NOMO-1 (cell line): ENCODE results near the gene DAPL1.
A peak's percentile ranks its signal among the peaks of the same experiment; 100 is the strongest.

ENCODE experiments used
- DNase-seq, 2 experiments: peaks; one replicate each; lab custom pipeline; 2025; ENCODE audit not compliant: unreplicated experiment in 2 of 2; lab: John Stamatoyannopoulos, UW

Gene DAPL1

DNA sequence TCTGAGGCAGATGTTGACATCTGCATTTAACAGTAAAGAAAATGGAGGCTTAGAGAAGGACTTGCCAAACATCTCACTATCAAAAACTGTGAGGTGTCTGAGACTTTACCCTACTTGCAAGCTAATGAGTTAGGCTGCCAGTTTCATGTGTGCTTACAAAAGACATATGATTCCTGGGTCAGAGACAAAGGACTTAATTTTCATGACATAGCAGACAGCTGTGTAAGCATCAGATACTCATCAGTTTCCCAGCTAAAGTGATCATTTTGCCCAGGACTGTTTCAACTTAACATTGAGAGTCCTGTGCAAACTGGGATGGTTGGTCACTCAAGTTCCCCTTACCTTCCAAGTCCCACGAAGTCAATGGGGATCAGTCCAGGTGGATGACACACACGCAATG lies 18.9 kb upstream of the DAPL1 start:
- DNase-seq = no peak

DNA sequence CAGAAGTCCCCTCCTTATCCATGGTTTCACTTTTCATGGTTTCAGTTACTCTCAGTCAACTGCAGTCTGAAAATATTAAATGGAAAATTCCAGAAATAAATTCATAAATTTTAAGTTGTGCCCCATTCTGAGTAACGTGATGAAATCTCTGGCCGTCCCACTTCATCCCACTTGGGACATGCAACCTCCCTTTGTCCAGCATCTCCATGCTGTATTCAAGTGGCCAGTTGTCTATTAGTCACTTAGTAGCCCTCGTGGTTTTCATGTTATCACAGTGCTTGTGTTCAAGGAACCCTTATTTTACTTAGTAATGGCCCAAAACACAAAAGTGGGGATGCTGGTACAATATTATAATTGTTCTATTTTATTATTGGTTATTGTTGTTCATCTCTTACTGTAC lies 18.0 kb upstream of the DAPL1 start:
- DNase-seq = no peak

DNA sequence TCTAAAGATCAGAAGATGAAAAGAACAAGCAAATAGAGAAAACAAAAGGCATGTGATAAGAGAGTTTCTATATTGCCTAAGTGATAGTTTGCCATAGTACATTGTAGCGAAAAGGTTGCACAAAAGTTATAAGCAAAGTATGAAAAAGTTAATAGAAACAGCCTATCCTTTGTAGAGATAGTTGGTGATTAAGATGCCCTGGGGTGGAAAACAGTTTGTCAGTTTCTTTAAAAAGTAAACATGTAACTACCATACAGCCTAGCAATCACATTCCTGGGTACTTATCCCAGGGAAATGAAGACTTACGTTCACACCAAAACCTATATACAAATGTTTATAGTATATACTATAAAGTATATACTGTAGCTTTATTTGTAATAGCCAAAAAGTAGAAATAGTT lies 16.9 kb upstream of the DAPL1 start:
- DNase-seq = no peak

DNA sequence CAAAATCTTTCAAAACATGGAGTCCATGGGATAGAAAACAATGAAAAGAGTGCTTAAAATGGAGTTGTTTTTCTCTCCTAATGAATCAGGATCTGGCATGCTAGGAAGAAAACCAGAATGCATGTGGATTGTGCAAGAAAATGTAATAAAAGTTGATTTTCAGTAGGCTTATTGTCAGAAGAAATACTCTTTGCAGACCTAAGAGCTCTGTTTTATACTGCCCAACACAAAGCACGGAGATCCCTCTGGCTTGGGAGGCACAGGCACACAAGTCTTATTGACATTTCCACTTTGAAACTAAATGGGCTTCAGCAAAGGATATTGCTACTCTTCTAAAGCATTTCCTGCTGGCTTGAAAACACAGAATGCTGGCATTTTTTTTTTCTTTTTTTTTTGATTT lies 15.5 kb upstream of the DAPL1 start:
- DNase-seq = no peak

DNA sequence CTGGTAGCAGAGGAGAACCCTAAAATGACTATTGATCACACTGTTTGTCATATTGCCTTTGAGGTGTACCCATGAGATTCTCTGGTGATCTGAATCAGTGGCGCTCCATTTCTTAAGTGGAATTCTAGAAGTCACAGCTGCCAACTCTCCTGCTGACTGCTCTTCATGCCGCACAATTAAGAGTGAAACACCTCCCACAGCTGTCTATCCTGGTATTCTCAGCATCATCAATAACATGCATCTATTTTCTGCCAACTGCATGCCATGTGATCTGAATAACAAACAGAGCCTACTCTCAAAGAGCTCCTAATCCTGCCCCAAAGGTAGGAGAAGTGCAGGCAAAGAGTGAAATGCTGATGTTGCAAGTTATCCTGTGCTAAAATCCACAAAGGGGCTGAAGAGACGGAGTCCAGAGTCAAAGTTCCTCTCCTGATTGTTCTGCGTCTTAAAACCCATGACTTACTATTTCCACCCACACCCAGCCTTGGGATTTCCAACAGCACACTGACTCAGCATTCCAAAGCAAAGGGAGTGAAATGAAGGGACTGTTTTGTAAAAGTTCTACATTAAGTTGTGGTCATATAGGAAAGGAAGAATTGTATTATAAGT lies 13.7 kb upstream of the DAPL1 start:
- no peak for DNase-seq

DNA sequence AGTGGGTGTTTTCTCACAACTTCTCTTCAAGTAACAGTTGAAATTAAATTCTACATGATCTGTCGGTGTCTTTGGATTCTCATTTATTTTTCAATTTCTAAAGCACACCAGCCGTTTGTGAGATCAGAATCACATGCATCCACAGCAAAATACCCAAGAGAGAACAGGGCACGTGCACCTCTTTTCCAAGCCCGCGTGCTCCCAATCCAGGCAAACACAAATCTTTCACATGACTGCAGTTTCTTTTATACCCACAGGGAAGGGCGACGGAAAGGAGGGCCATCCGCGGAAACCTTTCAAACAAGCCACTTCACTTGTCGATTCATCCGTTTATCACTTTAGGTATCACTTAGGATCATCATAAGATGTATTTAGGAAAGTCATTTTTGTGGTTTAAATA lies 13.0 kb upstream of the DAPL1 start:
- DNase-seq = no peak

DNA sequence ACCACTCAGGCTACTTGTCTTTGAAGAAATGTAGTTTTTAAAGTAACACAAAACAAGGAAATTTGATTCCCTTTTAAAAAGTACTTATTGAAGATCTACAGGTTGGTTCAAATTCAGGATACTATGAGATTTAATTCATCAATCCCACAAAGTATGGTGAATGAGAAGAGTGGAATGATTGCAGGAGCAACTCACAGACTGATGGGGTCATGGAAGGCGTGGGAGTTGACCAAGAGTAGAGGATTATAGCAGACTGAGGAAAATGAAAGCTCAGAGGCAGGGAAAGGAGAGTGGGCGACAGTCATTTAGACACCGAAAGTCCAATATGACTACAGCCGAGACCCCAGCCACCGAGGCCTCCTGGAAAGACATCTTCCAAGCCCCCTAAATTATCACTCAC lies 12.5 kb upstream of the DAPL1 start:
- DNase-seq = no peak

DNA sequence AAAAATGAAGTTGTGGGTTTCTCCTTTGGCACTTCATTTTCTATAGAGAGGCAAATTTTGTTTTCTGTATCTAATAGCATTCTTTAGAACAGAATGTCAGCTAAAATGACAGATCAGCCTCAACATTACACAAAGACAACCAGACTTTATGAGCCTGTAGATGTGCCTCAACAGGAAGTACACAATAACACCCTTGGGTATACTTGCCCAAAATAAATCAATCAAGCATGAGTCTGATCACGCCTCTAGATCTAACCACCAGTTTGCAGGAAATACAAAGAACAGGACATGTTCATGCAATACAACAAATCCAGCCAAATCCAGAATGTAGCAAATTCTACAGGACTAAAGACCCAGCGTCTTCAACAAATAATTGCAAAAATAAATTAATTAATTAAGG lies 11.2 kb upstream of the DAPL1 start:
- peak in 1 of 2 experiments; percentile 16 for DNase-seq

DNA sequence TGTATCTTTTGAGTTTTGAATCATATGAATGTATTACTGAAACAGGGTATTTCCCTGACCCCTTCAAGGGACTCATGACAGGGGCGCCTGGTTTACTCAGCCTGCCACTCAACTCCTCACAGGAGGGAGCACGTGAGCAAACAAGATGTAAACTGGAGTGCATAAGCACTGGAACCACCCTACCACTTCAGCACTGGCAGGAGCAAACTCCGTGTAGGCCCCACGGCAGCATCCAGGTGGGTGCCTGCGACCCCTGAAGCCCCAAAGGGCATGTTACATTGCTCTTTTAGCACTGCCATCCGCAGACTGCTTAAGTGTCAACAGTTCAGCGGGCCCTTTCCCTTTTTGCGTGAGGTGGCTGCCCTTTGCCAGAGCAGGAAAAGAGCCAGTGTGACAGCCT lies 8.2 kb upstream of the DAPL1 start:
- no peak for DNase-seq

DNA sequence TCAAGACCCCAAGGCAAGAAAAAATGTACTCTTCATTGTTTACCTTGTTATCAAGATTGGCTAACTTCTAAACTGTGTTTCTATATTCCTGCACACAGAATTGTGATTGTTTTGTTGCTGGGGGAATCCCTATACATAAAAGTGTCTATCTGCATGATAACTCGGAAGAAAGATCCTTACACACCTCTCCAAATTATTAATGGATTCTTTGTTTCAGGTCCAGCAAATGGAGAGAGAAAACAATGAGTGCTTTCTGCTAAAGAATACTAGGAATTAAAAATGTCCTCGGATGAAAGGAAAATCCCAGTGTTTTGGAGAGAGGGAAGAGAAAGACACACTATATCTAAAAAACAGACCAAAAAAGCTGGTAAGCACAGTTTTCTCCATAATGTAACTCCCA lies 6.2 kb upstream of the DAPL1 start:
- DNase-seq = no peak

DNA sequence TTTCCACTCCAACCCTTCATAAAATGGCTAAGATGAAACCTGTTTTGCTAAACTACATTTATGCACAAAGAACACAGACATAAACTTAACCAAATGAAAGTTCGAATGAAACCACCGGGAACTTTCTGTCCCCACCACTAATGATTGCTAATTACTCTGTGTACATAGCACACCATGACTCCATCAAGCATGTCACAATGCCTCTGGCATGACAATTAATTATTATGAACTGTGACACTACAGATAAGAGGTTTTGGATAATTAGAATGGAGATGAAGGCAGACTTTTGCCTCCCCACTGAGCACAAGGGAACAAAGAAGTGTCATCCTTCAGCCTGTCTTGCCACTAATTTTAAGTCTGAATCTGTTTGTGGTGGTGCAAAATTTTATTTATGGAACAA lies 1.5 kb downstream of the DAPL1 start:
- DNase-seq = no peak

DNA sequence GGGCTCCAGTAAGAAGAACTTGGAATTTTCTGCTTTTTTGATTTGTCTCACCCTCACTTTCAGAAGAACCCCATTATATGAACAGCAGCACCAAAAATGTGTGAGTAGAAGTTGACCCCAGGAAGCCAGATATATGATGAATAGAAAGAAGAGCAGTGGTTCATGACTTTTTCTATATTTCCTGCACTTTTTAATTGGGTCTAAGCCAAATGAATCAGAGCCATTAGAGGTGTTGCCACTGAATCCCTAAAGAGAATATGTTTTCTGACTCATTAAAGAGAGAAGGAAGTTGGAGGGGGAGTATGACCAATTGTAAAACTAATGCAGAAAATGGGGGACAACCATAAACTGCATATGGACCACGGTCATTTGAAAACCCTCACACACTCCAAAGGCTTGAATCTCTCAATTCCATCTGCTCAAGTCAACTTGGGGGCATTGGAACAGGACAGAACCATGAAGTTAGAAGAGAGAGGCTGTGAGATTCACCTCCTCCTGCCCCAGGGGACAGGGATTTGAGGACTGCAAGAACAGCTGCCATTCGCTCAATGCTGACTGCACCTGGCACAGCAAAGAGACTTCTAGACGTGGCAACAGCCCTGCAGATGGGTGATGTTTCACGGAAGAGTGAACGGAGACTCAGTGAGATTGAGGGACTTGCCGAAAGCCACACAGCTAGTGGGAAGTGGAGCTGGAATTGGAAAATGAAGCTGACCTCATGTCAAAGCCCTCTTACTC lies 3.0 kb downstream of the DAPL1 start:
- DNase-seq = no peak

DNA sequence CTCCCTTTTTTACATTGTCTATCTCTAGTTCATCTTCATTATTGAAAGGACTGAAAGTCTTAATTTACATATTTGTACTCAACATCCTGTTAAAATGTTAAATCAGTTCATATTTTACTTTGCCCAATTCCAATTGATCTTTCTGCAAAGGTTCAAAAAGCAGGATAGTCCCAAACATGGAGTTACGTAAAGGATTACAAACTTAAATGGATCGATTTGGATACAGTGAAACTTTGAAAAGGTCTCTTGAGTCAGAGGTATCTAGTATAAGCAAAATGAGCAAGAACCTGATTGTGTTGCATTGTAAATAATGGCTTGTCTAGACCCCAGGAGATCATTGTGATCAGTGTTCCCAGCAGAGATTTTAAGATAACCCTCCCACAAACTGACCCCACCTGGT lies 4.1 kb downstream of the DAPL1 start:
- no peak for DNase-seq

DNA sequence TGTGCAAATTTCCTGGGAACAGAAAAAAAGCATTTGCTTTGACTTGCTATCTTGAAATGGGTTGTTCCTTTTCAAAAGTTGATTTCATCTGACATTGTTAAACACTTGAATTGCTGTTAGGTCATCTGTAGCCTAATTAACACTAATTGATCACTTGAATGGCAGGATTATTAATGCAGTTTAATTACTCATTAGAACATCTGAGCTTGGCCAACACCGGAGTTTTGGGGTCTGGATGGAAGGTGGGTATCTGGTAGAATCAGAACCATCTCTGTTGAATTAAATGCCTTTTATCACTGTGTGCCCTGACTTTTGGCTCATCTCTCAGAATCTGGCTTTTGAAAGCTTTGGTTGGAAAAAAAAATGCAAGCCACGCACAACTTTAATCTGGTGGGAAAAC lies 8.4 kb downstream of the DAPL1 start:
- DNase-seq = no peak

DNA sequence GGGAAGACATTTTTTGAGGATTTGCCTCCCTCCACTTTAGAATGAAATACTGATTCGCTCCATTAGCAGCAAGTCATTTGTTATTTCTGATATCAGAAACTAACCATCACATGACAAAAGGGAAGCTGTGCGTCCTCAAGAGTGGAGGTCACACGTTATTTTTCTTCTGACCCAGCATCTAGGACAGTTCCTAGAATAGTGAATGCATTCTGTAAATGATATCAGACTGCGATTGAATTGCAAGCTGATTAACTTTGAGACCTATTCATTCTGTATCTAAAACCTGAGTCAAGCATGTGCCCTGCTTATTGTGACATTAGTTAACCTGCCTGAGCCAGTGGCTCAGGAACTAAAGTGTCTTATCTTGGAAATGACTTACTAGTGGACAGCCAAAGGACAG lies 10.1 kb downstream of the DAPL1 start:
- no peak for DNase-seq

DNA sequence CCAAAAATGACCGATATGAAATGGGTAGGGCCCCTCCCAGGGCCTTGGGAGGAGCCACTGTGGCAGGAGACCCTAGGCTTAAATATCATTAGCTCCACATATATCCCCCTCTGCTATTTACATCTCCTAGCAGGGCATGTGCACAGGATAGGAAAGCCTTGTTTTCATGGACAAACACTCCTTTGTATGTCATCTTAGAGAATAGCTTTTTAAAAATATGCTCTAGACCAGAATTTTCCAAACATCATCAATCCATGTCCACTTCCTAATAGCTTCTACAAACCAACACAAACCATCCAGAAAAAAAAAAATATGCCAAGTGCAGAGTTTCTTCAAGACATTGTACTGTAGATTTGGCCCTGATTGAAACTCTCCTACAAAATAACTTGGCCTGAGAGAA lies 10.8 kb downstream of the DAPL1 start:
- no peak for DNase-seq

DNA sequence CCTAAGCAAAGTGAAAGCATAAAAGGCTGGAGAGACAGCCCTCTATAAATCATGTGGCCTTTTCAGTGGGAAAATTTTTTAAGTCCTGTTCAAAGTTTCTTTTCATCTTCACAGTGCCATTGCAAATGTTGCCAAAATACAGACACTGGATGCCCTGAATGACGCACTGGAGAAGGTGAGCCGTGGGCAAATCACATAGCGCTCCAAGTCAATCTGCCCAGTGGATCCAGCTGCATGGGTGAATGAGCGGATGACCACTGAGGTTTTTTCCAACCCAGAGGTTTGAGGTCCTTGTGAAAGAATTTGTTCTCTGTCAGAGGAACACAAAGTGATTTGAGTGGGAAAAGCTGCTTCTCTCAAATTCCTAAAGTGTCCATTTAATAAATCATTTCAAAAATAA lies 11.8 kb downstream of the DAPL1 start:
- DNase-seq = no peak

DNA sequence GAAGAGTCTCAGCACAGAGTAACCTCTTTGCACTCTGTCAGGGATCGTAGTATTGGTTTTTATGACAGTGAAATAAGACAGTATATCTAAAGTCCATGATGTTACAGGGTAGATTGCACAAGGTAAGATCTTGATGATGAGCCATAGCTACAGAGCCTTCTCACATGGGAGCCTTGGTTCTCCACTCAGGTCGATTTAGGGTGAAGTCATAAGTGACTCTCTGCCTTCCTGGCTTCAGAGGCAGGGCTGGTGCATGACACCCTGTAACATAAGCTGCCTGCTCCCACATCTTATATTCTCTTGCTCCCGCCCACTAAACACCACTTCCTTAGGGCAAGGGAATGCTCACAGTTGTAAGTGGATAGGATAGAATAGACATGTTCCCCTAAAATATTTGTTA lies 13.3 kb downstream of the DAPL1 start:
- DNase-seq = no peak

DNA sequence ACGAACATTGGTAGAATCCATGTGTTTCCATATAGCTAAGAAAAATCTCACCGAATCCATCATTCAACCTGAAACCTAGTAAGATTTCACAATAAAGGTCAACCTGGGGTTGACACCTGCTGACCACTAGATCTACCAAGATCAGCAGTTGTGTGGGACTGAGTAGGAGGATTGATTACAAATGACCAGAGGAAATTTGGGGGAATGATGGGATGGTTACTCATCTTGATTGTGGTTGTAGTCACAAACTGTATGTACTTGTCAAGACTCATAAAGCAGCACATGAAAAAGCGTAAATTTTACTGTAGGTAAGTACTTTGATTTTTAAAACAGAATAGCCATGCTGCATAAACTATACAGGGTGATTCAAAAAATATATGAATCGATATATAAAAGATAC lies 14.7 kb downstream of the DAPL1 start:
- DNase-seq = no peak

DNA sequence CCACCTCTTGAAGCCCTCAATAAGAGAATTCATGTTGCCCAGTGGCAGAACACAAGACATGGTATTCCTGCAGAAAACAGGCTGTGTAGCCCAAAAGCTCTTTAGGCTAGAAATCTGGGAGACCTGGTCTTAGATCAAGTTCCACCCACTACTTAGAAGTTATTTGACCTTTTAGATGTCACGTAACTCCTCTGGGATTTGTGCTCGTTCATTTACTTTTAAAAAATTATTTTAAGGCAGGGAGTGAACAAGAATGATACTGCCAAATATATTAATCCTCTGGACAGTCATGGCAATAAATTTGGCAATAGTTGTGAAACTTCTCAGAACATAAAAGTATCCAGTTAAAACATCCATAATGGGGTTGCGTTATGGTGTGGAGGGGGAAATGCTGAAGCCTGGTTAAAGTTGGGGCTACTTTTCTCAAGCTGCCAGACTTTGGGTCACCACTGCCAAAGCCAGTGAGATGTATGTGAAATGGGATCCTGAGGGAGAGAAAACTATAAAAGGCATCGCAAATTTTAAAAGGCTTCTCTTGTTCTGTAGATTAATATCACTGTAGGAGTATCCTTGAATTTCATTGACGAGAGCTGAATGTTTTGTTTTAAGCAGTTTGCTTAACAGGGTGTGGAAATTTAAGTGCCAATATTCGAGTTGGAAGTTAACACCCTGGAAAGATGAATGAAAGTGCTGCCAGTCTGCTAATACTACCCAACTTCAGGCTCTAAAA lies 15.8 kb downstream of the DAPL1 start:
- DNase-seq = no peak

DNA sequence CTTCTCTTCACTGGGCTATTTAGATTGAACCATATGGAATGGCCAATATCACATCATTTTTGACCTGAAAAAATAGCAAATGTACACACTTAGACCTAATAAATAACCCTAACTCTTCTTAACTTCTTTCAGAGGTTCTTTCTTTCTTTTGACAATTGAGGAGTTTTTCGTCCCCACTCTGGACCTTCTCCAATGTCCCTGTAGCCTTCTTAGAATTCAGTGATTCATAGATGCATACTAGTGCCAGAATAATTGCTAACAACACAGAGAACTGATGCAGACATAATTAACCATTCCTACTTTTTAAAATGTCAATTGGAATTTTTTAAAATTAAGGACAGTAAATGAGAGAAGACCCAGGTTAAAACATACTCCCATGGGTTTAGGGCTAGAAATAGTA lies 20.0 kb downstream of the DAPL1 start:
- no peak for DNase-seq

DNA sequence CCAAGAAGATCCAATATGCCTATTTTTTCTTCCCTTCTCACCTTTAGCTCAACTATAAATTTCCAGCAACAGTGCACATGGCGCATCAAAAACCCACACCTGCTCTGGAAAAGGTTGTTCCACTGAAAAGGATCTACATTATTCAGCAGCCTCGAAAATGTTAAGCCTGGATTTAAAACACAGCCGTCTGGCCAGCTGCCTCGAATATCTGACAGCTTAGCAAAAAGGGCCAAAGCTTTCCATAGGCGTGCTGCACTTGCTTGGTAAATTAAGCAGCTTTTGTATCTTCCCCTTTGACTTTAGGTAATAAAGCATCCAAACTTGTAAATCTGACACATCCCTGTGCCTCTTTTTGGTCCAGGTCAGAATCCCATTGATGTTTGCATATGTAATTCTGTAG lies 20.5 kb downstream of the DAPL1 start:
- no peak for DNase-seq
